Hindlimb muscle (tissue), 1 donor: Measurements from ENCODE around the gene FOLH1. TPM values are rescaled to one million over a fixed set of nuclear protein-coding genes. Genes with fewer than 3 reads are reported as not detected.
"Not testable (repeated sequence)": the region's sequence is repeated elsewhere in the genome, so short reads cannot be mapped to it uniquely, and the experiment has no call there.

Source experiments
- DNase-seq: peaks from one replicate; pipeline ENCODE4 v3.0.0-alpha.2; 2013
- polyA plus RNA-seq: library from polyadenylated mRNA; unstranded; fragments of 120-200 nt; gene quantifications from one replicate; pipeline ENCODE4 v1.2.1, GENCODE V29; 2013; ENCODE audit not compliant: insufficient read length

The FOLH1 gene
- polyA plus RNA-seq, 1 donor = 1.3 TPM

GRCh38 chr11:49175378-49175777 is 33.0 kb downstream of the FOLH1 start:
- not testable (repeated sequence) for DNase-seq

GRCh38 chr11:49174691-49175366 is 33.6 kb downstream of the FOLH1 start:
- DNase-seq = not testable (repeated sequence)

- not testable (repeated sequence) for DNase-seq
Observed at GRCh38 chr11:49171613-49172012, 36.8 kb downstream of the FOLH1 start.

- DNase-seq = not testable (repeated sequence)
Observed at GRCh38 chr11:49169579-49169978, 38.8 kb downstream of the FOLH1 start.

GRCh38 chr11:49168992-49169391 is 39.4 kb downstream of the FOLH1 start:
- not testable (repeated sequence) for DNase-seq

GRCh38 chr11:49151211-49151610 is 57.2 kb downstream of the FOLH1 start:
- no peak for DNase-seq

- DNase-seq = not testable (repeated sequence)
Observed at GRCh38 chr11:49102356-49102755, 106.0 kb downstream of the FOLH1 start.

Other genes starting within 250 kb of the FOLH1 start
- not detected for gene TRIM51G, start 224.7 kb downstream of the FOLH1 start, polyA plus RNA-seq
- not detected for gene TRIM49B, start 179.8 kb downstream of the FOLH1 start, polyA plus RNA-seq
- gene TRIM64C, start 149.5 kb downstream of the FOLH1 start, polyA plus RNA-seq = not detected